LNCaP clone FGC (cell line): ENCODE results near the gene HHAT.

Source experiments
- DNase-seq: peaks from one replicate; pipeline ENCODE4 v3.0.0-alpha.2; 2011; ENCODE audit warnings: low read depth
- H3K4me3 ChIP-seq: 2 replicates; pipeline ENCODE4 v1.5.1; 2011; ENCODE audit warnings: mild to moderate bottlenecking, low read depth, low read length, control low read depth
- TF ChIP-seq, protein P1 (sequence below): IDR thresholded peaks from 2 replicates; pipeline ENCODE4 v1.5.1; 2012; ENCODE audit warnings: mild to moderate bottlenecking; ENCODE audit not compliant: control insufficient read depth, insufficient read depth; ENCODE audit errors: extremely low read depth

The HHAT gene

DNA sequence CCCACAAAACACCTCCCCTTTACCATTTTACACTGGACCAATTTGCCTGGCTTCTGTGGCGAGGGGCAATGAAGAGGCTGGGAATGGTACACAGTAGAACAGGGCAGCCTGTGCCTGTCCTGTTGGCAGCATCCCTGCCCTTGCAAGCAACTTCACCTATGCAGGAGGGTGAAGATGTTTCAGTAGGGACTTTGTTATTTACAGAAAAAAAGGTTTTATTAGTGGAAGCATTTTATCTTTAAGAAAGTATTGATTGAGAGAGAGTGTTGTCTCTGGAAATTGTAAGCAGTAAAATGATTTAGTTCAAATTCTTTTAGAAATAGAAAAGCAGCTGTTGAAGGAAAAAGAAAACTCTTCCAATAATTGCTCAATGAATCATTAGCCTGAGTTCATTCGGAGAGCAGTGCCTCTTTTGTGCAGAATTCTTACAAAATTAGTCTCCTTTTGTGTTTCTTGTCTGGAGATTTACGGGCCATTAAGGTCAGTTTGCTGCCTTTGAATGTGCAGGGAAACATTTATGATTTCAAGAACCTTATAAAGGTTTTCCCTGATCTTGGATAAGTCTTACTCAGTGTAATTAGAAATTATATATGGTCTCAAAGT, 49.1 kb downstream of the HHAT start:
- TF ChIP-seq, protein P1, sequence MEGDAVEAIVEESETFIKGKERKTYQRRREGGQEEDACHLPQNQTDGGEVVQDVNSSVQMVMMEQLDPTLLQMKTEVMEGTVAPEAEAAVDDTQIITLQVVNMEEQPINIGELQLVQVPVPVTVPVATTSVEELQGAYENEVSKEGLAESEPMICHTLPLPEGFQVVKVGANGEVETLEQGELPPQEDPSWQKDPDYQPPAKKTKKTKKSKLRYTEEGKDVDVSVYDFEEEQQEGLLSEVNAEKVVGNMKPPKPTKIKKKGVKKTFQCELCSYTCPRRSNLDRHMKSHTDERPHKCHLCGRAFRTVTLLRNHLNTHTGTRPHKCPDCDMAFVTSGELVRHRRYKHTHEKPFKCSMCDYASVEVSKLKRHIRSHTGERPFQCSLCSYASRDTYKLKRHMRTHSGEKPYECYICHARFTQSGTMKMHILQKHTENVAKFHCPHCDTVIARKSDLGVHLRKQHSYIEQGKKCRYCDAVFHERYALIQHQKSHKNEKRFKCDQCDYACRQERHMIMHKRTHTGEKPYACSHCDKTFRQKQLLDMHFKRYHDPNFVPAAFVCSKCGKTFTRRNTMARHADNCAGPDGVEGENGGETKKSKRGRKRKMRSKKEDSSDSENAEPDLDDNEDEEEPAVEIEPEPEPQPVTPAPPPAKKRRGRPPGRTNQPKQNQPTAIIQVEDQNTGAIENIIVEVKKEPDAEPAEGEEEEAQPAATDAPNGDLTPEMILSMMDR = no peak
- no peak overlapping the region for H3K4me3 ChIP-seq
- DNase-seq = no peak

DNA sequence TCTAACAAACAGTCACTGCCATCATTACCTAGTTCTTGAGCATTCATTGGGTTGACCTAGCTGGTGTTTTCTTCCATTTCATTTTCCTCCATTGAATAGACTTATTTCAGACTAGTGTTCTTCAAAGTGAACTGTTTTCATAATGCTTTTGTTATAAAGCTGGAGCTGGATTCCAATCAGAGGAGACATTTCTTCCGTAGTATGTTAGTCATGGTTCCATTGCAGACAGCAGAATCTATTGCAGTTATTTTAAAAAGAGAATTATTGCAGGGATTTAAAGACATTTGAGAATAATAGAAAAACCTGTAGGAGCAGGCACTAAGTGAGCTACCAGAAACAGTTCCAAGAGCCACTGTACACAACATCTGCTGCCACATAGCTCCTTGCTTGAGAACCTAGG, 50.0 kb downstream of the HHAT start:
- no peak for DNase-seq
- TF ChIP-seq, protein P1 = no peak

DNA sequence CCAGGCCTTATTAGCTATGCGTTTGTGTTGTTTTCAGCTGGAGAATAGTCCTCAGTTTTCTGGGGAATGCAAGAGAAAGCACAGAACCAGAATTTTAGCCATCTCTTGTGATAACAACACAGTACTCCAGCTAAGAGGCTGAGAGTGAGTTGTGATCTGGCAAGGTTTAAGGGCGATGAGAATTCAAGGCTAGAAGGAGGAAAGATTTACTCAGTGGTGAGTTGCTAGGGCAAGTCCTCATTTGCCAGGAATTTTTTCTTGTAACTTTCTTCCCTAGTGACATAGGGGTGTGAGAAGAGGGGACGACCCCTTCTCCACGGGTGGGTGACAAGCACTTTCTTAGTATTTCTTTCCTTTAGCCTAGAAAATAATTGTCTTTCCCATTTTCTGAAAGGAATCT, 53.2 kb downstream of the HHAT start:
- TF ChIP-seq, protein P1 = no peak
- no peak for DNase-seq
- H3K4me3 ChIP-seq = no peak overlapping the region

More for the DNA sequence above, 50.0 kb downstream of the HHAT start:
- no peak overlapping the region for H3K4me3 ChIP-seq

GRCh38 chr1:210384625-210385024, 55.9 kb downstream of the HHAT start:
- DNase-seq = no peak
- TF ChIP-seq, protein P1 = no peak
- H3K4me3 ChIP-seq = no peak overlapping the region

GRCh38 chr1:210385228-210385627, 56.5 kb downstream of the HHAT start:
- TF ChIP-seq, protein P1 = no peak
- no peak for DNase-seq
- no peak overlapping the region for H3K4me3 ChIP-seq

- TF ChIP-seq, protein P1 = no peak
- DNase-seq = no peak
- no peak overlapping the region for H3K4me3 ChIP-seq
Observed at GRCh38 chr1:210394281-210394821, 65.6 kb downstream of the HHAT start.

- H3K4me3 ChIP-seq = no peak overlapping the region
- no peak for DNase-seq
- TF ChIP-seq, protein P1 = no peak
Observed at GRCh38 chr1:210396541-210396940, 67.8 kb downstream of the HHAT start.
